Measurements from ENCODE around the gene KCTD4.

The KCTD4 gene

GRCh38 chr13:45178349-45179162, 22.3 kb downstream of the KCTD4 start:
- no peak for DNase-seq (ENCODE audit: low read depth in 2 of 2)

- DNase-seq (ENCODE audit: low read depth in 2 of 2) = no peak
Measured at GRCh38 chr13:45174478-45174877, 26.4 kb downstream of the KCTD4 start.

DNA sequence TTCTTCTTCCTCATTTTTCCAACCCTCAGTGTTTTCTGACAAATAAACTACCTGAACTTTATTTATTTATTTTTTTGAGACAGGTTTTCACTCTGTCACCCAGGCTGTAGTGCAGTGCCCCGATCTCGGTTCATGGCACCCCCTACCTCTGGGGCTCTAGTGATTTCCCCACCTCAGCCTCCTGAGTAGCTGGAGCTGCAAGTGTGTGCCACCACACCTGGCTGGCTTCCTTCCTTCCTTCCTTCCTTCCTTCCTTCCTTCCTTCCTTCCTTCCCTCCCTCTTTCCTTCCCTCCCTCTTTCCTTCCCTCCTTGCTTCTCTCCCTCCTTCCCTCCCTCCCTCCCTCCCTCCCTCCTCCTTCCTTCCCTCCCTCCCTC, 32.3 kb downstream of the KCTD4 start:
- DNase-seq (ENCODE audit: low read depth in 2 of 2) = no peak

- DNase-seq (ENCODE audit: low read depth in 2 of 2) = no peak
Measured at GRCh38 chr13:45167611-45168554, 33.0 kb downstream of the KCTD4 start.

GRCh38 chr13:45166858-45167257, 34.0 kb downstream of the KCTD4 start:
- no peak for DNase-seq (ENCODE audit: low read depth in 2 of 2)

DNA sequence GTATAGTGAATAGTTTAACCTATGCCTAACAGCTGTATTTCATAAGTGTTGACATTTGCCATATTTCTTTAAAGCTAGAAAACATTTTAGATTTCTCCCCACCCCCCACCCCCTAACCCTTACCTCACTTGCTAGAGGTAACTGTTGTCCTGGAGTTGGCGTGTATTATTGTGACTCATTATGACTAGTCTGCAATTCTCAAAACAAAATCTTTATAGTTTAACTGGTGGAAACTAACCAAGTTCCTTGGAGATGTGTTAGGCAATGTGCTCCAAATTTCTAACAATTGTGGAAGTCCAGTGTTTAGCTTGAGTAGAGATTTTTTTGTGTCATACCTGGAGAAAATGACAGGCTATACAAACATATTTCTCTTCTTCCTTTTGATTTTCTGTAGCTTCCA, 38.0 kb downstream of the KCTD4 start:
- DNase-seq (ENCODE audit: low read depth in 2 of 2) = no peak

DNA sequence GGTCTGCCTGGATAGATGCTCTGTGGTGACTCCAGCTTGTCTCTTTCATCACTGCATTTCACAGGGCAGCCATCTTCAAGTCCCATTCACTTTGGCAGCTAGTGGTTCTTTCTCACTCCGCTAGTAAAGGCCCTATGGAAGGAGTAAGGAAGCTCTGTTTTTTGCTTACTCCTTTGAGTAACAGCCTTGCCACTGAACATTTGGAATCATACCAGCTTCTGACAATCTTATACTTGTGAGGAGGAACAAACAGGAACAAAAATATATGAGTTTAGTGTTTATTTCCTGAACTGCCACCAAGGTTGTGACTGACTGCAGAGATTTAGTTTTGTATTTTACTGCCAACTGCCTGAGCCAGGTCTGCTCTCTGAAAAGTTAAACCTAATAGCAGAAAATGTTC, 38.7 kb downstream of the KCTD4 start:
- DNase-seq (ENCODE audit: low read depth in 2 of 2) = no peak

- DNase-seq (ENCODE audit: low read depth in 2 of 2) = no peak
Measured at GRCh38 chr13:45156565-45157361, 44.1 kb downstream of the KCTD4 start.

- DNase-seq (ENCODE audit: low read depth in 2 of 2) = no peak
Measured at GRCh38 chr13:45149964-45150363, 50.9 kb downstream of the KCTD4 start.

DNA sequence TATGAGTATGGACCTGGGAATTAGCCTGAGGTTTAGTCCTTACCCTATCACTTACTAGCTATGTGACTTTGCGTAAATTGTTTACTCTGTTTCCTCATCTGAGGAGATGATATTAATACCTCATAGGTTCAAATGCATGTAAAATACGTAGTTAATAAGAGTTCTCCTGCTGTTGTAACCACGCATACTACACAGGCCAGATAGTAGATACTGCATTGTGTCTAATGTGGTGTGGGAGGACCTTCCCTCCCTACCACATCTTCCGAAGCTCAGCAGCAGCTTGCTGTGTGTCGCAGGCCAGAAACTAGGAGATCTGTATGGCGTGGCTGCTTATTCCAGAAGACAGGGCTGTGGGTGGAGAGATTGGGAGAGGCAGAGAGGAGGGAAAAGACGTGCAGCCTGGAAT, 57.5 kb downstream of the KCTD4 start:
- DNase-seq (ENCODE audit: low read depth in 2 of 2) = no peak
